GM12878 (cell line): Measurements from ENCODE around the gene SPATA20.

ENCODE experiments used
- POLR2AphosphoS5 ChIP-seq: IDR thresholded peaks from 2 replicates; pipeline ENCODE4 v1.6.1; 2011; ENCODE audit warnings: mild to moderate bottlenecking, low read length, inconsistent platforms
- TBL1XR1 ChIP-seq: IDR thresholded peaks from 2 replicates; pipeline ENCODE4 v1.6.1; 2012; ENCODE audit warnings: low read depth, low read length, improper control_type of control experiment
- TCF12 ChIP-seq: IDR thresholded peaks from 2 replicates; pipeline ENCODE4 v1.6.1; 2011; ENCODE audit warnings: low read depth, mild to moderate bottlenecking, low read length
- TF ChIP-seq, protein P1 (sequence below), 3 experiments: IDR thresholded peaks in 2 of 3; conservative IDR thresholded peaks in 1 of 3; 2 replicates each; pipeline ENCODE4 v1.5.1; 2011; ENCODE audit warnings: low read depth in 3 of 3, low read length in 3 of 3, mild to moderate bottlenecking in 3 of 3, control low read depth in 2 of 3, moderate library complexity in 2 of 3, inconsistent platforms in 1 of 3, mixed read lengths in 1 of 3; ENCODE audit not compliant: control insufficient read depth in 2 of 3, insufficient read depth in 1 of 3; ENCODE audit errors: extremely low read depth in 1 of 3

DNA sequence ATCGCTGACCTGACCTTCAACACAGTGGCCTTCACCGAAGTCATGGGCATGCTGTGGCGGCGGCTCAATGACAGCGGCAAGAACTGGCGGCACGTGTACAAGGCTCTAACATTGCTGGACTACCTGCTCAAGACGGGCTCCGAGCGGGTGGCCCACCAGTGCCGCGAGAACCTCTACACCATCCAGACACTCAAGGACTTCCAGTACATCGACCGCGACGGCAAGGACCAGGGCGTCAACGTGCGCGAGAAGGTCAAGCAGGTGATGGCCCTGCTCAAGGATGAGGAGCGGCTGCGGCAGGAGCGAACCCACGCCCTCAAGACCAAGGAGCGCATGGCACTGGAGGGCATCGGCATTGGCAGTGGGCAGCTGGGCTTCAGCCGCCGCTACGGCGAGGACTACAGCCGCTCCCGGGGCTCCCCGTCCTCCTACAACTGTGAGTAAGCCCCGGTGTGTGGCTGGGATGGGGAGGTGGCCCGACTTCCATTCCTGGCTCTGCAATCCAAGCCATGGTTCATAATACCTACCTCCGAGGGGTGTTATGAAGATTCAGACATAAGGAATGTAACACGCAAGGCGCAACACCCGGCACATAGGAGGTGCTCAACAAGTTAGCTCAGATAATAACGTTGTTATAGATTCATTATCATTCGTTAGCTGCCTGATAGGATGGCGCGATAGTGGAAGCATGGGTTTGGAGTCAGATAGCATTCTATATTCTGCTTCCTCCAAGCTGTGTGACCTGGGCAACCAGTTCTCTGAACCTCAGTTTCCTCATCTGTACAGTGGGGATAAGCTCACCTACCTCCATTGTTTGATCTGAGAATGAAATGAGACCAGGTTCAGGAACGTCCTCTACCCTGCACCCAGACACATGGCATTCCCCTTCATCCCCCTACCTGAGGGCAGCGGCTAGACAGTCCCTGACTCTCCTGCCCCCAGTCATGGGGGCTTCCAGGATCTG lies 10.0 kb upstream of the SPATA20 start:
- TF ChIP-seq POLR2AphosphoS5 (no peak), TCF12 (no peak), TBL1XR1 (no peak)
- TF ChIP-seq, protein P1, sequence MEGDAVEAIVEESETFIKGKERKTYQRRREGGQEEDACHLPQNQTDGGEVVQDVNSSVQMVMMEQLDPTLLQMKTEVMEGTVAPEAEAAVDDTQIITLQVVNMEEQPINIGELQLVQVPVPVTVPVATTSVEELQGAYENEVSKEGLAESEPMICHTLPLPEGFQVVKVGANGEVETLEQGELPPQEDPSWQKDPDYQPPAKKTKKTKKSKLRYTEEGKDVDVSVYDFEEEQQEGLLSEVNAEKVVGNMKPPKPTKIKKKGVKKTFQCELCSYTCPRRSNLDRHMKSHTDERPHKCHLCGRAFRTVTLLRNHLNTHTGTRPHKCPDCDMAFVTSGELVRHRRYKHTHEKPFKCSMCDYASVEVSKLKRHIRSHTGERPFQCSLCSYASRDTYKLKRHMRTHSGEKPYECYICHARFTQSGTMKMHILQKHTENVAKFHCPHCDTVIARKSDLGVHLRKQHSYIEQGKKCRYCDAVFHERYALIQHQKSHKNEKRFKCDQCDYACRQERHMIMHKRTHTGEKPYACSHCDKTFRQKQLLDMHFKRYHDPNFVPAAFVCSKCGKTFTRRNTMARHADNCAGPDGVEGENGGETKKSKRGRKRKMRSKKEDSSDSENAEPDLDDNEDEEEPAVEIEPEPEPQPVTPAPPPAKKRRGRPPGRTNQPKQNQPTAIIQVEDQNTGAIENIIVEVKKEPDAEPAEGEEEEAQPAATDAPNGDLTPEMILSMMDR (IDR thresholded peaks at IDR 0.05 in 2 of 3, conservative IDR thresholded peaks at IDR 0.05 in 1 of 3; ENCODE audit: control insufficient read depth in 2 of 3, extremely low read depth in 1 of 3, insufficient read depth in 1 of 3, low read depth in 3 of 3, low read length in 3 of 3): no peak
